ENCODE results near the gene ADGRG1.

DNA sequence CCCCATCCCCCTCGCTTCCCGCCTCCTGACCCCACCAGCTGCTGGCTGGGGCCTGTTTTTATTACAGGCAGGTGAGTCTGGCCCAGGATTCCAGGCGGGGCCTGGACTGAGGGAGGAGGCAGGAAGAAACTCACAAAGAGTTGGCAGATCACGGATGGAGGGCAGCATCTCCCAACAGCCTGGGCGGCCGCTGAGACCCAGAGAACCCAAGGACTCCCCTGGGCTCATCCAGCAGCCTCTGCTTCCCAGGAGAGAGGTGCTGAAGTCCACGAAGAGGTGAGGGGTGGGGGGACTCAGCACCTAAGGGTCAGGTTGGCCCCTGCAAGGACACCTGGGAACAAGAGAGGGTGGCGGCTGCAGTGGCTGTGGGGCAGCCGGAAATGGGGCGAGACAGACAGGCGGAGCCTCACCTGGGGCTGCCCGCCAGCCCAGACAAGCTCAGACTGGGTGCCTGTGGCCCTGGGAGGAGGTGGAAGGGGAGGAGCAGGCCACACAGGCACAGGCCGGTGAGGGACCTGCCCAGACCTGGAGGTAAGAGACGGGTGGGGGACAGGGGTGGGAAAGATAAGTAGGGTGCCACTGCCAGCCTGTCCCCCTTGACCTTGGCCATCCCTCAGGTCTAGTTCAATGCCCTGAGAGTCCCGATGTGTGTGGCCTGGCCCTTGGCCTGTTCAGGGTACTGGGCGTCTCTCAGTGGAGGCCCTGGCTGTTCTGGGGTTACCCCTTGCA is 8.7 kb upstream of the ADGRG1 start:
- TF ChIP-seq, protein P1, sequence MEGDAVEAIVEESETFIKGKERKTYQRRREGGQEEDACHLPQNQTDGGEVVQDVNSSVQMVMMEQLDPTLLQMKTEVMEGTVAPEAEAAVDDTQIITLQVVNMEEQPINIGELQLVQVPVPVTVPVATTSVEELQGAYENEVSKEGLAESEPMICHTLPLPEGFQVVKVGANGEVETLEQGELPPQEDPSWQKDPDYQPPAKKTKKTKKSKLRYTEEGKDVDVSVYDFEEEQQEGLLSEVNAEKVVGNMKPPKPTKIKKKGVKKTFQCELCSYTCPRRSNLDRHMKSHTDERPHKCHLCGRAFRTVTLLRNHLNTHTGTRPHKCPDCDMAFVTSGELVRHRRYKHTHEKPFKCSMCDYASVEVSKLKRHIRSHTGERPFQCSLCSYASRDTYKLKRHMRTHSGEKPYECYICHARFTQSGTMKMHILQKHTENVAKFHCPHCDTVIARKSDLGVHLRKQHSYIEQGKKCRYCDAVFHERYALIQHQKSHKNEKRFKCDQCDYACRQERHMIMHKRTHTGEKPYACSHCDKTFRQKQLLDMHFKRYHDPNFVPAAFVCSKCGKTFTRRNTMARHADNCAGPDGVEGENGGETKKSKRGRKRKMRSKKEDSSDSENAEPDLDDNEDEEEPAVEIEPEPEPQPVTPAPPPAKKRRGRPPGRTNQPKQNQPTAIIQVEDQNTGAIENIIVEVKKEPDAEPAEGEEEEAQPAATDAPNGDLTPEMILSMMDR (conservative IDR thresholded peaks at IDR 0.05 in 1 of 2, IDR thresholded peaks at IDR 0.05 in 1 of 2; ENCODE audit: low read depth in 1 of 2, low read length in 2 of 2), result no peak
- TF ChIP-seq EZH2 (IDR thresholded peaks at IDR 0.05; ENCODE audit: low read length, missing control alignments), result no peak
